WTC11 (cell line): ENCODE data around the gene SCRN3.

ENCODE experiments used
- CREB1 ChIP-seq: sonication (generic); formaldehyde crosslinking; IDR thresholded peaks from 2 replicates; pipeline ENCODE4 v1.8.0; 2023; ENCODE audit warnings: mild to moderate bottlenecking, missing genetic modification reagents
- TF ChIP-seq, protein P1 (sequence below): fragments of 200-600 bp; IDR thresholded peaks from 2 replicates; pipeline ENCODE4 v1.8.0; 2022; ENCODE audit warnings: antibody characterized with exemption
- TF ChIP-seq, protein P2 (sequence below): sonication (generic); formaldehyde crosslinking; IDR thresholded peaks from 2 replicates; pipeline ENCODE4 v1.8.1; 2022; ENCODE audit warnings: low read depth, mild to moderate bottlenecking, moderate library complexity, missing genetic modification reagents, borderline replicate concordance
- TF ChIP-seq, protein P3 (sequence below): sonication (generic); formaldehyde crosslinking; IDR thresholded peaks from 2 replicates; pipeline ENCODE4 v1.8.1; 2023; ENCODE audit warnings: mild to moderate bottlenecking, moderate library complexity, missing genetic modification reagents
- TF ChIP-seq, protein P4 (sequence below): sonication (generic); formaldehyde crosslinking; IDR thresholded peaks from 2 replicates; pipeline ENCODE4 v1.8.0; 2022; ENCODE audit warnings: mild to moderate bottlenecking, missing genetic modification reagents

DNA sequence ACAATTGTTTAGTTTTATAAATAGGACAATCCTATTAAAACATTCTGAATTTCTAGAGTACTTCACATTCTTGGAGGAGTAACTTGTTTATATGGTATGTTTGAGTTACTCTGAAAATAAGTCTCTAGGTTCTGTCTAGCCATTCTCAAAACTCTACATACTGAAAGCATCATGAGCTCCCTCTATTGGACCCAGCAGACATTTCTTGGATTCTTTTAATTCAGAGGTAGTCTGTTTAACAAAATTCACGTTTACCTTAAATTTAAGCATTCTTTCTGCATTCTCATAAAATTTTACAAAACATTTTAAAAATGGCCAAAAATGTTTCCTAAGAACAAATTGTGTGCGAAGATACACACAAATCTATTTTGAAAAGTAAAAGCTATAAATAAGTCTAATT is 45.5 kb upstream of the SCRN3 start:
- TF ChIP-seq, protein P1, sequence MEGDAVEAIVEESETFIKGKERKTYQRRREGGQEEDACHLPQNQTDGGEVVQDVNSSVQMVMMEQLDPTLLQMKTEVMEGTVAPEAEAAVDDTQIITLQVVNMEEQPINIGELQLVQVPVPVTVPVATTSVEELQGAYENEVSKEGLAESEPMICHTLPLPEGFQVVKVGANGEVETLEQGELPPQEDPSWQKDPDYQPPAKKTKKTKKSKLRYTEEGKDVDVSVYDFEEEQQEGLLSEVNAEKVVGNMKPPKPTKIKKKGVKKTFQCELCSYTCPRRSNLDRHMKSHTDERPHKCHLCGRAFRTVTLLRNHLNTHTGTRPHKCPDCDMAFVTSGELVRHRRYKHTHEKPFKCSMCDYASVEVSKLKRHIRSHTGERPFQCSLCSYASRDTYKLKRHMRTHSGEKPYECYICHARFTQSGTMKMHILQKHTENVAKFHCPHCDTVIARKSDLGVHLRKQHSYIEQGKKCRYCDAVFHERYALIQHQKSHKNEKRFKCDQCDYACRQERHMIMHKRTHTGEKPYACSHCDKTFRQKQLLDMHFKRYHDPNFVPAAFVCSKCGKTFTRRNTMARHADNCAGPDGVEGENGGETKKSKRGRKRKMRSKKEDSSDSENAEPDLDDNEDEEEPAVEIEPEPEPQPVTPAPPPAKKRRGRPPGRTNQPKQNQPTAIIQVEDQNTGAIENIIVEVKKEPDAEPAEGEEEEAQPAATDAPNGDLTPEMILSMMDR, result no peak
- TF ChIP-seq, protein P2, sequence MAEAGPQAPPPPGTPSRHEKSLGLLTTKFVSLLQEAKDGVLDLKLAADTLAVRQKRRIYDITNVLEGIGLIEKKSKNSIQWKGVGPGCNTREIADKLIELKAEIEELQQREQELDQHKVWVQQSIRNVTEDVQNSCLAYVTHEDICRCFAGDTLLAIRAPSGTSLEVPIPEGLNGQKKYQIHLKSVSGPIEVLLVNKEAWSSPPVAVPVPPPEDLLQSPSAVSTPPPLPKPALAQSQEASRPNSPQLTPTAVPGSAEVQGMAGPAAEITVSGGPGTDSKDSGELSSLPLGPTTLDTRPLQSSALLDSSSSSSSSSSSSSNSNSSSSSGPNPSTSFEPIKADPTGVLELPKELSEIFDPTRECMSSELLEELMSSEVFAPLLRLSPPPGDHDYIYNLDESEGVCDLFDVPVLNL (CRISPR knock-in tag), result no peak
- TF ChIP-seq, protein P3, sequence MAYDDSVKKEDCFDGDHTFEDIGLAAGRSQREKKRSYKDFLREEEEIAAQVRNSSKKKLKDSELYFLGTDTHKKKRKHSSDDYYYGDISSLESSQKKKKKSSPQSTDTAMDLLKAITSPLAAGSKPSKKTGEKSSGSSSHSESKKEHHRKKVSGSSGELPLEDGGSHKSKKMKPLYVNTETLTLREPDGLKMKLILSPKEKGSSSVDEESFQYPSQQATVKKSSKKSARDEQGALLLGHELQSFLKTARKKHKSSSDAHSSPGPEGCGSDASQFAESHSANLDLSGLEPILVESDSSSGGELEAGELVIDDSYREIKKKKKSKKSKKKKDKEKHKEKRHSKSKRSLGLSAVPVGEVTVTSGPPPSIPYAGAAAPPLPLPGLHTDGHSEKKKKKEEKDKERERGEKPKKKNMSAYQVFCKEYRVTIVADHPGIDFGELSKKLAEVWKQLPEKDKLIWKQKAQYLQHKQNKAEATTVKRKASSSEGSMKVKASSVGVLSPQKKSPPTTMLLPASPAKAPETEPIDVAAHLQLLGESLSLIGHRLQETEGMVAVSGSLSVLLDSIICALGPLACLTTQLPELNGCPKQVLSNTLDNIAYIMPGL, result no peak
- no peak for TF ChIP-seq CREB1 (CRISPR knock-in tag)
- TF ChIP-seq, protein P4, sequence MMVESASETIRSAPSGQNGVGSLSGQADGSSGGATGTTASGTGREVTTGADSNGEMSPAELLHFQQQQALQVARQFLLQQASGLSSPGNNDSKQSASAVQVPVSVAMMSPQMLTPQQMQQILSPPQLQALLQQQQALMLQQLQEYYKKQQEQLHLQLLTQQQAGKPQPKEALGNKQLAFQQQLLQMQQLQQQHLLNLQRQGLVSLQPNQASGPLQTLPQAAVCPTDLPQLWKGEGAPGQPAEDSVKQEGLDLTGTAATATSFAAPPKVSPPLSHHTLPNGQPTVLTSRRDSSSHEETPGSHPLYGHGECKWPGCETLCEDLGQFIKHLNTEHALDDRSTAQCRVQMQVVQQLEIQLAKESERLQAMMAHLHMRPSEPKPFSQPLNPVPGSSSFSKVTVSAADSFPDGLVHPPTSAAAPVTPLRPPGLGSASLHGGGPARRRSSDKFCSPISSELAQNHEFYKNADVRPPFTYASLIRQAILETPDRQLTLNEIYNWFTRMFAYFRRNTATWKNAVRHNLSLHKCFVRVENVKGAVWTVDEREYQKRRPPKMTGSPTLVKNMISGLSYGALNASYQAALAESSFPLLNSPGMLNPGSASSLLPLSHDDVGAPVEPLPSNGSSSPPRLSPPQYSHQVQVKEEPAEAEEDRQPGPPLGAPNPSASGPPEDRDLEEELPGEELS (CRISPR knock-in tag), result no peak
